CD4-positive, alpha-beta T cell treated with Interleukin-4 for 1 hour (primary cell): ENCODE data around the gene PDGFRB.
A peak's percentile ranks its signal among the peaks of the same experiment; 100 is the strongest.
"Not testable (repeated sequence)": the region's sequence is repeated elsewhere in the genome, so short reads cannot be mapped to it uniquely, and the experiment has no call there.

Source experiments
- DNase-seq, 2 donors: peaks; one replicate each; pipeline ENCODE4 v3.0.0-alpha.2; 2020 to 2022

PDGFRB gene

GRCh38 chr5:150113047-150113744 lies 42.4 kb downstream of the PDGFRB start:
- peak in 1 of 2 donors; percentile 4 for DNase-seq

- no peak for DNase-seq
Measured at GRCh38 chr5:150112201-150113046, 43.2 kb downstream of the PDGFRB start.

- DNase-seq = no peak
Measured at GRCh38 chr5:150111122-150111521, 44.5 kb downstream of the PDGFRB start.

- no peak for DNase-seq
Measured at GRCh38 chr5:150109921-150110320, 45.7 kb downstream of the PDGFRB start.

DNA sequence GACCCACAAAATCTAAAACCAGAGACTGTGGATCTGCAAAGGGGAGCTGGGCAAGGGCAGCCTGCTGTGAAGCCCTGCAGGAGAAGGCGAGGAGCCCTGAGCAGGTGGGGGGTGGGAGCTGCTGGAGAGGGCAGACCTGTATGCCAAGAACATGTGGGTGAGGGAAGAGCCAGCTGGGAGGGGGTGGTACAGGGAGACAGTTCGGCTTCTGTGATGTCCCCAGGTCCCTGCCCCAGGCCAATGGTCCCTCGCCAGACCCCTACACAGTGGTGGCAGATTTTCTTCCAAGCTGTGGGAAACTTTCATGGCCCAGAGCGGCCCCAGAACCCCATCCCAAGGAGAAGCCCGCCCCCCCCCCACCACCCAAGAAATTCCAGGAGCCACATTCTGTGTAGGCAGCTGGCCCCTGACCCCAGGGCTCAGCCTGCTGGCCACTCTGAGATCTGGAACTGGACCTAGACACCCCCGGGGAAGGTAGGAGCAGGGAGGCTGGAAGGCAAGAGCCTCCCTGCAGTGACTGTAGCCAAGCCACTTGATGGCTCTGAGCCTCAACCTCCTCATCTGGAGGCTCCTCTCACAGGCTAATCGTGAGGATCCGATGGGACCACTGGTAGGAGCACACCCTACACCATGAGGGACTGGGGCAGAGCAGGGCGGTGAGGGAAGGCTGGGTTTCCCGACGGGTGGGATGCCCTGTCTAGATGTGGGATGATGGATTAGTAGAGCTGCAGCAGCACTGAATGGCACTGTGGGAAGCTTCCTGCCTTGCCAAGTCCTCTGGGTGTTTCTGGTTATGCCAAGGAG lies 46.7 kb downstream of the PDGFRB start:
- no peak for DNase-seq

DNA sequence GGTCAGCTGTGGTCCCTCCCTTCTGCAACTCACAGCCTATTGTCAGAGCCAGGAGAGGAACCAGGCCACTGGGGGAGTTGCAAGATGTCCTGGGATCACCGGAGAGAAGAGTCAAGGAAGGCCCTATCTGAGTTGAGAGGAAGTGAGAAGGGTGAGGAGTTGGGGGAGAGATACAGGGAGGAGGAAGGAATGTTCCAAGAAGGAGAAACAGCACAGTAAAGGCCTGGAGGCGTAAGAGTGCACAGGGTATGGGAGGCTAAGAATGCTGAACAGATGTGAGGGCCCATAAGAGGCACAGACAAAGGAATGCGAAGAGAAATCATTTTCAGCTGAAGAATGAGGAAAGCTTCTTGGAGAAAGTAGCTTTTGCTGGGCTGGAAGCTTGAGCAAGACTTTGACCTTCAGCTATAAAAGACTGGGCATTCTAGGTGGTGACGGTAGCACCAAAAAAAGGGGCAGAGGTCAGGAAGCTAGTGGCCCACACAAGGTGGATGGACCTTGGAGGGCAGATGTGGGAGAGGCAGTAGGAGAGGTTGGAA lies 47.7 kb downstream of the PDGFRB start:
- DNase-seq = no peak

DNA sequence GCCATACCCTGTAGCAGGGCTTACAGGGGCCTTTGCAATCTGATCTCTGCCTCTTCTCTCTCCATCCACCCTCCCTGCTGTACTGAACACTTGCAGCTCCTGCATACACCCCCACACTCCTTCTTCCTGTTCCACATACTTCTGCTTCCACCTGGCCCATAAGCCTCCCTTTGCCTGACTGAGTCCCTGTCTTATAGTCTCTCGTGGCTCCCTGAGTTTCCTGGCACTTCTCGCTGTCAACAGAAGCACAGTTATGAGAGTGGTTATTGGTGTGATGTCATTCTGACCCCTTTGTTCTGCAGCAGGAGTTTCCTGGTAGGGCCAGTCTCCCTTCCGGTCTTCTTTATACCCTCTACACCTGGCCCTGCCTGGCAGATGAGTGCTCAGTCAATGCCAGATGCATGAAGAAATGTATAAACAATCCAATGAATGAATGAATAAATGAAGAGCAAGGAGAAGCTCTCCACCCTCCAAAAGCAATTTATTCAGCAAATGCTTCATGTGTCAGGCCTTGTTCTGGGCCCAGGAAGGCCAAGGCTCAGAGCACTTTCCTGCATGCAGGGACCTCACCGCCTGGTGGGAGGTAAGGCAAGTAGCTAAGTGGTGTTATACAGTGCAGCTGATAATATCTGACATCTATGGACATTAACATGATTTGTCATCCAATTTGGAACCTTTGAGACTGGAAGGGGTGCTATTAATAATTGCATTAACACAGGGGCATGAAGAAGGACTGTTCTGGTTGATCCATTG lies 48.8 kb downstream of the PDGFRB start:
- no peak for DNase-seq

DNA sequence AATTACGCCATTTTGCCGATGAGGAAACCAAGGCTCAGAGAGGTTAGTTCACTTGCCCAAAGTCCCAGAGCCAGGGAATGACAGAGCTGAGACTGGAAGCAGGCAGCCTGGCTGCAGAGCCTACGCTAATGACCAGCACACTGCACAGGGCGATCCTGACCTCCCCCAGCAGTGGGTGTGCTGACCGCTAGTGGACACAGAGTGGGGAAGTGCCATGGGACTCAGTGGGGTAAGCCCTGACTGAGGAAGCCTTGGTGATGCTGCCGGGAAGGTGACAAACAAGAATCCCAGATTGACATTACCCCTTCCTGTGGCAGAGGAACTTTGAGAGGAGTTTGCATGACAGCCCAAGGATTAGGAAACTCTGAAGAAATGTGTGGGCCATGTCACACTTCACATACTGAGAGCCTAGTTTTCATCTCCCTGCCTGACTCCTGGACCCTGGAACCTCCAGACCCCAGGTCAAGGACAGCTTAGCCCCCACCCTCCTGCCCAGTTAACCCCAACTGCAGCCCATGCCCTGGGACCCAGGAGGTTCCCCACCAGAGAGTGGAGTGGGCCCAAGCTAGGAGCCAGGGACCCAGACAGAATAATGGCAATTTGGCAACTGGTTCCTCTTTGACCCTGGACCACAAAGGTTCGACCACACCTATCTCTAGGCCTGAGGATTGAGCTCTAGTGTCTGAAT lies 49.6 kb downstream of the PDGFRB start:
- no peak for DNase-seq

DNA sequence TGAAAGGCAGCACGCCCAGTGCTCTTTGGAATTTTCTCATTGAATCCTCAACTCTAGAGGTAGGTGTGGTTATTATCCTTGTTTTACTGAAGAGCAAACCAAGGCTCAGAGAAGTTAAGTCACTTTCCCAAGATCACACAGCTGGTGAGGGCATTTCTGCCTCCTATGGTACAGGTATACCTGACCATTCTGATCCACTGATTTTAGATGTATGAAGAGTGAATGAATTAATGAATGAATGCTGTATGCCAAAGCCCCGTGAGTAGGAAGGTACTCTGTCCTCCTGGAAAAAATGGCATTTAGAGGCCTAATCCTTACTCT lies 51.1 kb downstream of the PDGFRB start:
- DNase-seq = no peak

DNA sequence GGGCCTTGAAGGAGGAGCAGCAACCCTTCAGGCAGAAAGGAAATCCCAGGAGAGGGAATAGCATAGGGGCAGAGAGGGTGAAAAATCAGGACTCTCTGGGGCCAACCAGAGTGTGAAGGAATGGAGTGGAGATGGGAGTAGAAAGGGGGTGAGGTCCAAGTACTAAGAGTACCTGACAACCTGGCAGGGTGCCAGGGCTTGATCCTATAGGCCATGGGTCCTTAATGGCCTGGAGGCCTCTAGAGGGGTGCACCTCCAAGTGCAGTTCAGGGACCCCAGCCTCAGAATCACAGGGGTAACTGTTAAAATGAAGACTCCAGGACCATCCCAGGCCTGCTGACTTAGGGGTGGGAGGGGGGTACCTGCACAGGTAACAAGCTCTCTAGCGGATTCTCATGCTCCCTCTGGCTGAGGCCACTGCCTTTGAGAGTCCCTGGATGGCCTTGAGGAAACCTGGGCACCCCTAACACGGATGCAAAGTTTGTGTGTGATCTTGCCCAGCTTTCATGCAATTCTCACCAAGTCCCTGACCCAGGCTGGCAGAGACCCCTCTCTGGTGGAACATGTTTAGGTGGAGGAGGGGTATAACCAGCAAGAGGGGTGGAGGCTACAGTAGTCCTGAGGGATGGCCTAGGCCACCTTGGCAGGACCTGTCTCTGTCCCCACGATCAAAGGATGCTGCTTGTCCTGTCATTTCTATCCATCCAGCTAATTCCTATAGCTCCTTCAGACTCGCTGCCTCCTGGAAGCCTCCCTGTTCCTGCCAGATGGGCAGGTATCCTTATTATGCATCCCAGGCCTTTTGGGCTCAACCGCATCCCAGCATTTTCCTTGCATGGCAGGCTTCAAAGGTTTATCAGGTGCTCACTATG lies 51.7 kb downstream of the PDGFRB start:
- DNase-seq = no peak

GRCh38 chr5:150101023-150101422 lies 54.6 kb downstream of the PDGFRB start:
- DNase-seq = no peak

DNA sequence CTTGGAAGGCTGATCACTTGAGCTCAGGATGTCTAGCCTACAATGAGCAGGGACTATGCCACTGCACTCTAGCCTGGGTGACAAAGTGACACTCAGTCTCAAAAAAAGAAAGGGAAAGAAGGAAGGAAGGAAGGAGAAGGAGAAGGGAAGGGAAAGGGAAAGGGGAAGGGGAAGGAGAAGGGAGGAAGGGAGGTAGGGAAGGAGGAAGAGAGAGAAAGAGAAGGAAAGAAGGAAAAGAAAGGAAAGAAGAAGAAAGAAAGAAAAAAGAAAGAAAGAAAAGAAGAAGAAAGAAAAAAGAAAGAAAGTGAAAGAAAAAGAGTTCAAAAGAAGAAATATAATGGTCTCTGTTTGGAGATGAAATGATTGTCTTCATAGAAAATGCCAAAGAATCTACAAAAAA lies 58.5 kb downstream of the PDGFRB start:
- DNase-seq = no peak

DNA sequence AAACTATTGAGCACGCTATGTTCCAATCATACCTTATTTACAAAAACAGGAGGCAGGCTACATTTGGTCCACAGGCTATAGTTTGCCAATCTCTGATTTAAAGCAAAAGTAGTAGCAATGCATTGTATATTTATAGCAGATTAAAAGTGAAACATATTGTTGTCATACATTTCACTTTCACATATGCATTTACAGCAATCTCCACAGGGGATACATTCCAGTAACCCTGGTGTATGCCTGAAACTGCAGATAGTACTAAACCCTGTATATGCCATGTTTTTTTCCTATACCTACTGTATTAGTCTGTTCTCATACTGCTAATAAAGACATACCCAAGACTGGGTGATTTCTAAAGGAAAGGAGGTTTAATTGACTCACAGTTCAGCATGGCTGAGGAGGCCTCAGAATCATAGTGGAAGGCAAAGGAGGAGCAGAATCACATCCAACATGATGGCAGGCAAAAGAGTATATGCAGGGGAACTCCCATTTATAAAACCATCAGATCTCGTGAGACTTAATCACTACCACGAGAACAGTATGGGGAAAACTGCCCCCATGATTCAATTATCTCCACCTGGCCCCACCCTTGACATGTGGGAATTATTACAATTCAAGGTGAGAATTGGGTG lies 63.4 kb downstream of the PDGFRB start:
- no peak for DNase-seq

- no peak for DNase-seq
Measured at GRCh38 chr5:150085950-150086715, 69.5 kb downstream of the PDGFRB start, which contains the start of gene CSF1R. Gene CSF1R (minus strand): TSS chr5:150086554. CDS start chr5:150086427, 127 bp downstream.

DNA sequence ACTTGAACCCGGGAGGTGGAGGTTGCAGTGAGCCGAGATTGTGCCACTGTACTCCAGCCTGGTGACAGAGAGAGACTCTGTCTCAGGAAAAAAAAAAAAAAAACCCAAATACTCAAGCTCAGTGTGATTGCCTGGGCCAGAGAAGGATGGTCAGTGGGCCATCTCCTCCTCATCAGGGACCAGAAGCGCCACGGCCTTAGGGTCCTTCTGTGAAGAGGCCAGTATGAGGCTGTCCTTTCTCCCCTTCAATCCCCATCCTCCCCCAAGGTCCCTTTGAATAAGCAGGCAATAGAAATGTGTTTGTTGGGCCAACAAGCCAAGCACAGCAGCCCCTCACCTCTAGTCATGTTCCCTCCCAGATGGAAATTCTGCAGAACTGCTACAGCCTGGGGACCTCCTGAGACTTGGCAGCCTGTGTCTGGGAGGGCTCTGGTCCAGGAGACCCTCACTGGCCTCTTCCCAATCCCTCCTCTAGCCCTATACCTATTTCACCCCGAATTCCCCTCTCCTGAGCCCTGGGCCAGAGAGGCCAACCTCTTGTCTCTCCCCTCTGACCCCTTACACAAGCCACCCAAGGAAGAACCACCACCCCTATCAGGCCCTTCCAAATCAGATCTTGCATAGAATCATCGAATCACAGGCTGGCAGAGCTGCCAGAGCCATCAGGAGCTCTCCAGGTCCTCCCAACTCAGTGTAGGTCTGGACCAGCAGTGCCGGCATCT lies 70.3 kb downstream of the PDGFRB start:
- DNase-seq = no peak

GRCh38 chr5:150084754-150085153 lies 70.9 kb downstream of the PDGFRB start:
- DNase-seq = not testable (repeated sequence)

GRCh38 chr5:150082889-150083288 lies 72.8 kb downstream of the PDGFRB start:
- no peak for DNase-seq

GRCh38 chr5:150082374-150082773 lies 73.3 kb downstream of the PDGFRB start:
- no peak for DNase-seq
